A549 (cell line): ENCODE data around the gene CAMK1.
A peak's percentile ranks its signal among the peaks of the same experiment; 100 is the strongest.

Experiments used
- CHD2 ChIP-seq: fragments of 150-350 bp; IDR thresholded peaks from 2 replicates; pipeline ENCODE4 v1.6.1; 2014; ENCODE audit warnings: low read length; ENCODE audit not compliant: partially characterized antibody
- CTCF ChIP-seq: fragments of >200 bp; sonication (Bioruptor Twin); formaldehyde crosslinking; IDR thresholded peaks from 3 replicates; pipeline ENCODE4 v1.5.1; 2016
- POLR2A ChIP-seq: IDR thresholded peaks from 2 replicates; pipeline ENCODE4 v1.6.1; 2012; ENCODE audit warnings: mild to moderate bottlenecking, low read length
- RFX5 ChIP-seq: fragments of 450-650 bp; IDR thresholded peaks from 2 replicates; pipeline ENCODE4 v1.7.1; 2014; ENCODE audit warnings: antibody characterized with exemption, mild to moderate bottlenecking, moderate library complexity
- USF2 ChIP-seq: fragments of 450-650 bp; IDR thresholded peaks from 2 replicates; pipeline ENCODE4 v1.6.1; 2014; ENCODE audit warnings: antibody characterized with exemption
- ZFP36 ChIP-seq: fragments of 450-650 bp; IDR thresholded peaks from 2 replicates; pipeline ENCODE4 v1.6.1; 2014; ENCODE audit warnings: borderline replicate concordance; ENCODE audit not compliant: partially characterized antibody
- TF ChIP-seq, protein P1 (sequence below): IDR thresholded peaks from 2 replicates; pipeline ENCODE4 v1.6.1; 2012
- TF ChIP-seq, protein P2 (sequence below): IDR thresholded peaks from 2 replicates; pipeline ENCODE4 v1.6.1; 2012

DNA sequence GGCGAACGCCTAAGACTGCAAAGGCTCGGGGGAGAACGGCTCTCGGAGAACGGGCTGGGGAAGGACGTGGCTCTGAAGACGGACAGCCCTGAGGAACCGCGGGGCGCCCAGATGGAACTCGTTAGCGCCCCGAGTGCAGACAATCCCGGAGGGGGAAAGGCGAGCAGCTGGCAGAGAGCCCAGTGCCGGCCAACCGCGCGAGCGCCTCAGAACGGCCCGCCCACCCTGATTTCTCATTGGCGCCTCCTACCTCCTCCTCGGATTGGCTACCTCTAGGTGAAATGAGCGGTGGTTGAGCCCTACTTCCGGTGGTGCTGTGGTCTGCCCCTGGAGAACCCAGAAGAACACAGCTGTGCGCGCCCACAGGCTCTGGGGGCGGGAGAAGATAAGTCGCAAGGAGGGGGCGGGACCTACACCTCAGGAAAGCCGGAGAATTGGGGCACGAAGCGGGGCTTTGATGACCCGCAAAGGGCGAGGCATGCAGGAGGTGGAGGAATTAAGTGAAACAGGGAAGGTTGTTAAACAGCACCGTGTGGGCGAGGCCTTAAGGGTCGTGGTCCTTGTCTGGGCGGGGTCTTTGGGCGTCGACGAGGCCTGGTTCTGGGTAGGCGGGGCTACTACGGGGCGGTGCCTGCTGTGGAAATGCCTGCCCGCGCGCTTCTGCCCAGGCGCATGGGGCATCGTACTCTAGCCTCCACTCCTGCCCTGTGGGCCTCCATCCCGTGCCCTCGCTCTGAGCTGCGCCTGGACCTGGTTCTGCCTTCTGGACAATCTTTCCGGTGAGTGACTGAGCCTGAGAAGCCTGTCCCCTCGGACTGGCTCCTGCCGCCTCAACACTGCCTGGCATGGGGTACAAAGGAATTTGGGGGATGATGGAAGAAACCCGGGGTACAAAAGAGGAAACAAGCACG, 19.8 kb downstream of the CAMK1 start, which contains the start of gene OGG1:
- TF ChIP-seq USF2 (no peak), CTCF (no peak), CHD2 (no peak), POLR2A (peak; percentile 50), RFX5 (no peak), ZFP36 (no peak)
- TF ChIP-seq, protein P1, sequence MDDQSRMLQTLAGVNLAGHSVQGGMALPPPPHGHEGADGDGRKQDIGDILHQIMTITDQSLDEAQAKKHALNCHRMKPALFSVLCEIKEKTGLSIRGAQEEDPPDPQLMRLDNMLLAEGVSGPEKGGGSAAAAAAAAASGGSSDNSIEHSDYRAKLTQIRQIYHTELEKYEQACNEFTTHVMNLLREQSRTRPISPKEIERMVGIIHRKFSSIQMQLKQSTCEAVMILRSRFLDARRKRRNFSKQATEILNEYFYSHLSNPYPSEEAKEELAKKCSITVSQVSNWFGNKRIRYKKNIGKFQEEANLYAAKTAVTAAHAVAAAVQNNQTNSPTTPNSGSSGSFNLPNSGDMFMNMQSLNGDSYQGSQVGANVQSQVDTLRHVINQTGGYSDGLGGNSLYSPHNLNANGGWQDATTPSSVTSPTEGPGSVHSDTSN: no peak; the same call in 1 of the 2 replicates
- TF ChIP-seq, protein P2, sequence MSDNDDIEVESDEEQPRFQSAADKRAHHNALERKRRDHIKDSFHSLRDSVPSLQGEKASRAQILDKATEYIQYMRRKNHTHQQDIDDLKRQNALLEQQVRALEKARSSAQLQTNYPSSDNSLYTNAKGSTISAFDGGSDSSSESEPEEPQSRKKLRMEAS: peak; percentile 91
